B cell (primary cell): Measurements from ENCODE around the gene PTH1R. TPM values are rescaled to one million over a fixed set of nuclear protein-coding genes. Genes with fewer than 3 reads are reported as not detected.
A peak's percentile ranks its signal among the peaks of the same experiment; 100 is the strongest.

Experiments used
- ATAC-seq: fragments of 200-7000 bp; cut with Tn5 transposase; one replicate; pipeline ENCODE4 v1.10.0; 2021; ENCODE audit warnings: low read depth, mild to moderate bottlenecking, moderate number of reproducible peaks, moderate library complexity
- CTCF ChIA-PET: fragments of 350-600 bp; sonication (Branson Sonifier 250); formaldehyde crosslinking; loops from one replicate; lab custom pipeline; 2021; ENCODE audit warnings: antibody characterized with exemption, inconsistent platforms; lab: Charles Lee
- POLR2A ChIA-PET: fragments of 350-600 bp; sonication (Branson Sonifier 250); formaldehyde crosslinking; loops from one replicate; lab custom pipeline; 2021; ENCODE audit warnings: antibody characterized with exemption; lab: Charles Lee
- DNase-seq: peaks from one replicate; pipeline ENCODE4 v3.0.0; 2013
- H2AFZ ChIP-seq: 2 replicates; pipeline ENCODE4 v1.6.1; 2012; ENCODE audit warnings: mild to moderate bottlenecking, low read depth, low read length; ENCODE audit not compliant: insufficient read depth, poor library complexity, severe bottlenecking
- H3K27ac ChIP-seq, 2 donors: 1 replicate in 1 of 2; 2 replicates in 1 of 2; pipeline ENCODE4 v1.5.1; 2012 to 2013; ENCODE audit warnings: low read length in 2 of 2, mild to moderate bottlenecking in 2 of 2, moderate library complexity in 1 of 2
- H3K27me3 ChIP-seq, 4 experiments: fragments of 200-600 bp in 1 of 4; sonication (generic) in 1 of 4; replicated peaks in 1 of 4; 1 replicate in 2 of 4; 2 replicates in 2 of 4; pipeline versions ENCODE4 v1.6.1 to v1.7.0; 2013 to 2016; ENCODE audit warnings: low read length in 3 of 4, mild to moderate bottlenecking in 2 of 4, mixed read lengths in 1 of 4, moderate library complexity in 1 of 4; ENCODE audit not compliant: insufficient read depth in 4 of 4, control insufficient read depth in 3 of 4; ENCODE audit errors: control extremely low read depth in 1 of 4
- H3K36me3 ChIP-seq, 2 experiments: replicated peaks in 1 of 2; 1 replicate in 1 of 2; 2 replicates in 1 of 2; pipeline versions ENCODE4 v1.6.1 to v1.7.1; 2013; ENCODE audit warnings: low read length in 1 of 2; ENCODE audit not compliant: insufficient read depth in 2 of 2, control insufficient read depth in 1 of 2; ENCODE audit errors: control extremely low read depth in 1 of 2, extremely low read depth in 1 of 2
- H3K4me1 ChIP-seq, 2 donors: fragments of 200-600 bp in 1 of 2; sonication (generic) in 1 of 2; 1 replicate in 1 of 2; 2 replicates in 1 of 2; pipeline versions ENCODE4 v1.5.1 to v1.6.1; 2013 to 2017; ENCODE audit warnings: low read length in 2 of 2; ENCODE audit not compliant: control insufficient read depth in 2 of 2, insufficient read depth in 2 of 2
- H3K4me2 ChIP-seq: replicated peaks from 2 replicates; pipeline ENCODE3; 2012; ENCODE audit warnings: mild to moderate bottlenecking, low read depth, low read length; ENCODE audit not compliant: poor library complexity, severe bottlenecking
- H3K4me3 ChIP-seq, 5 experiments: fragments of 200-600 bp in 1 of 5; sonication (generic) in 1 of 5; 1 replicate in 3 of 5; 2 replicates in 2 of 5; pipeline versions ENCODE4 v1.5.1 to v1.7.0; 2011 to 2016; ENCODE audit warnings: low read length in 4 of 5, mild to moderate bottlenecking in 4 of 5, low read depth in 2 of 5, control low read depth in 1 of 5, moderate library complexity in 1 of 5; ENCODE audit not compliant: insufficient read depth in 1 of 5; ENCODE audit errors: control extremely low read depth in 1 of 5, extremely low read depth in 1 of 5
- H3K79me2 ChIP-seq: fragments of 200-600 bp; sonication (generic); one replicate; pipeline ENCODE4 v1.6.0; 2016; ENCODE audit warnings: low read length; ENCODE audit not compliant: control insufficient read depth, insufficient read depth
- H3K9ac ChIP-seq: fragments of 200-600 bp; sonication (generic); 2 replicates; pipeline ENCODE4 v1.6.1; 2017; ENCODE audit warnings: mild to moderate bottlenecking, low read length, moderate library complexity
- H3K9me3 ChIP-seq, 3 donors: one replicate each; pipeline versions ENCODE4 v1.6.1 to v1.7.1; 2013; ENCODE audit warnings: low read length in 2 of 3; ENCODE audit not compliant: control insufficient read depth in 2 of 3, insufficient read depth in 1 of 3; ENCODE audit errors: control extremely low read depth in 1 of 3
- H4K20me1 ChIP-seq: 2 replicates; pipeline ENCODE4 v1.6.0; 2012; ENCODE audit warnings: mild to moderate bottlenecking, low read length; ENCODE audit not compliant: insufficient read depth, control insufficient read depth, poor library complexity, severe bottlenecking
- H3K27ac Mint-ChIP-seq: one replicate; pipeline ENCODE4 v1.8.0; 2021; ENCODE audit warnings: mixed read lengths
- H3K27me3 Mint-ChIP-seq: one replicate; pipeline ENCODE4 v1.8.0; 2021; ENCODE audit warnings: mixed read lengths
- H3K4me1 Mint-ChIP-seq: one replicate; pipeline ENCODE4 v1.8.0; 2021; ENCODE audit warnings: mixed read lengths
- H3K4me3 Mint-ChIP-seq: one replicate; pipeline ENCODE4 v1.8.0; 2021; ENCODE audit warnings: mixed read lengths
- H3K9me3 Mint-ChIP-seq: one replicate; pipeline ENCODE4 v1.8.0; 2022; ENCODE audit warnings: mixed read lengths; ENCODE audit not compliant: insufficient read depth
- CTCF ChIP-seq: fragments of 200-600 bp; IDR thresholded peaks from one replicate; pipeline ENCODE4 v1.8.0; 2022; ENCODE audit warnings: antibody characterized with exemption, mild to moderate bottlenecking
- EZH2 ChIP-seq: IDR thresholded peaks from 2 replicates; pipeline ENCODE4 v1.6.1; 2012; ENCODE audit warnings: borderline replicate concordance, low read depth, mild to moderate bottlenecking, moderate library complexity, low read length; ENCODE audit not compliant: insufficient read depth, poor library complexity, severe bottlenecking
- WGBS: methylation state at CpG from one replicate; pipeline ENCODE4 v1.1.5; 2013; ENCODE audit warnings: missing lambda C conversion rate; ENCODE audit not compliant: insufficient coverage; 5-methylcytosine and 5-hydroxymethylcytosine counted together
- intact Hi-C: fragments of 100-400 bp; cut with micrococcal nuclease; formaldehyde crosslinking; loops from one replicate; pipeline ENCODE4 v1.10.0; 2022
- polyA plus RNA-seq: library from polyadenylated mRNA; depleted of rRNA; stranded (reverse); fragments of >200 nt; gene quantifications from 2 replicates; pipeline ENCODE4 v1.2.3, GENCODE V29; 2012
- total RNA-seq, 2 donors: library from RNA; stranded (reverse); fragments of 120-200 nt in 1 of 2; gene quantifications; 1 replicate in 1 of 2; 2 replicates in 1 of 2; pipeline versions ENCODE4 v1.2.3 to v1.2.4, GENCODE V29; 2013 to 2022

PTH1R gene
- total and polyA plus RNA-seq, 2 donors (not counting 1 experiment from before 2014, with no cell fraction given) = not detected

- H3K27ac Mint-ChIP-seq = peak overlapping the region; percentile 26
- no peaks in the 10 kb centered on the region for H3K36me3 ChIP-seq
- no peak overlapping the region for H3K4me3 Mint-ChIP-seq
- H3K4me3 ChIP-seq = no peak overlapping the region
- H3K9me3 ChIP-seq = no peaks in the 10 kb centered on the region
- H3K27me3 ChIP-seq = peaks cover 0 to 14% (median 1%) of the 10 kb centered on the region in 4 experiments
- peaks cover 0 to 5% of the 10 kb centered on the region in 2 donors for H3K4me1 ChIP-seq
- DNase-seq (no peak), ATAC-seq (no peak)
- no peak overlapping the region for H3K4me2 ChIP-seq
- ChIA-PET CTCF (interaction anchor here (0.5 kb wide), 1 partner anchor 467 kb away, joined by 3 read pairs; no protein-coding TSS in a partner anchor), POLR2A (no interaction called here)
- no peak overlapping the region for H3K27ac ChIP-seq
- peaks cover 3% of the 10 kb centered on the region for H3K4me1 Mint-ChIP-seq
- intact Hi-C loops = no loop called here
- no peak overlapping the region for H2AFZ ChIP-seq
- no peaks in the 10 kb centered on the region for H3K9me3 Mint-ChIP-seq
- TF ChIP-seq CTCF (no peak), EZH2 (no peak)
- no peak overlapping the region for H3K9ac ChIP-seq
- H4K20me1 ChIP-seq = no peaks in the 10 kb centered on the region
- WGBS = 82% methylated on average over 19 of the region's 21 CpGs
- H3K27me3 Mint-ChIP-seq = peaks cover 6% of the 10 kb centered on the region
- no peaks in the 10 kb centered on the region for H3K79me2 ChIP-seq
These were observed 26.1 kb downstream of the PTH1R start for GRCh38 chr3:46903341-46904302.
